HepG2 (cell line): Measurements from ENCODE around the gene SEMA3F. TPM values are rescaled to one million over a fixed set of nuclear protein-coding genes. Genes with fewer than 3 reads are reported as not detected.

Source experiments
- ATAC-seq: fragments of 200-7000 bp; cut with Tn5 transposase; 3 replicates; pipeline ENCODE4 v1.9.1; 2020; ENCODE audit warnings: mild to moderate bottlenecking, moderate library complexity
- BruUV-seq: library from RNA; stranded (reverse); fragments of 400-500 nt; replicated peaks from 2 replicates; lab custom pipeline; 2021; lab: Mats Ljungman, UMichigan
- CTCF ChIA-PET: fragments of 300-600 bp; formaldehyde crosslinking; extraction: SDS; loops from one replicate; lab custom pipeline; 2021; ENCODE audit warnings: low total read pairs, inconsistent platforms, low intra/inter-chr PET ratio; lab: Yijun Ruan, JAX
- POLR2A ChIA-PET: fragments of 350-600 bp; sonication (Branson Sonifier 250); formaldehyde crosslinking; loops from one replicate; lab custom pipeline; 2020; ENCODE audit warnings: antibody characterized with exemption, inconsistent platforms; lab: Yijun Ruan, JAX
- DNase-seq: peaks from one replicate; pipeline ENCODE4 v3.0.0-alpha.2; 2015; ENCODE audit warnings: low spot score
- FAIRE-seq: peaks from 3 replicates; lab custom pipeline; 2011; peaks lifted over from hg19 to GRCh38; lab: Jason Lieb, UNC
- H2AFZ ChIP-seq: one replicate; pipeline ENCODE4 v1.6.1; 2011; ENCODE audit warnings: low read length, inconsistent platforms
- H3K27ac ChIP-seq: fragments of 300-600 bp; 3 replicates; pipeline ENCODE4 v1.8.0; 2011; ENCODE audit warnings: mixed run types, mild to moderate bottlenecking, mixed read lengths, low read length, inconsistent platforms; ENCODE audit not compliant: insufficient read depth; ENCODE audit errors: extremely low read length
- H3K27me3 ChIP-seq, 2 experiments: fragments of 200-600 bp in 1 of 2; 2 replicates in 1 of 2; 3 replicates in 1 of 2; pipeline versions ENCODE4 v1.6.0 to v1.8.0; 2011; ENCODE audit warnings: low read length in 2 of 2, mild to moderate bottlenecking in 2 of 2, moderate library complexity in 2 of 2, inconsistent platforms in 1 of 2; ENCODE audit not compliant: insufficient read depth in 2 of 2, control insufficient read depth in 1 of 2
- H3K36me3 ChIP-seq, 2 experiments: fragments of 200-600 bp in 1 of 2; replicated peaks in 1 of 2; 2 replicates in 1 of 2; 3 replicates in 1 of 2; pipeline versions ENCODE4 v1.5.1 to v1.8.0; 2011; ENCODE audit warnings: low read length in 2 of 2, inconsistent platforms in 1 of 2; ENCODE audit not compliant: insufficient read depth in 2 of 2, control insufficient read depth in 1 of 2
- H3K4me1 ChIP-seq: 2 replicates; pipeline ENCODE4 v1.5.1; 2012; ENCODE audit warnings: low read length, inconsistent platforms; ENCODE audit not compliant: insufficient read depth
- H3K4me2 ChIP-seq: 2 replicates; pipeline ENCODE4 v1.6.0; 2011; ENCODE audit warnings: low read depth, low read length, inconsistent platforms
- H3K4me3 ChIP-seq, 3 experiments: fragments of 200-600 bp in 1 of 3; sonication (generic), shearing (Covaris generic) in 1 of 3; replicated peaks in 1 of 3; 2 replicates each; pipeline ENCODE4 v1.5.1; 2011 to 2016; ENCODE audit warnings: low read length in 3 of 3, inconsistent platforms in 2 of 3, low read depth in 2 of 3, mild to moderate bottlenecking in 2 of 3, control low read depth in 1 of 3, mixed read lengths in 1 of 3; ENCODE audit not compliant: insufficient read depth in 1 of 3
- H3K79me2 ChIP-seq: one replicate; pipeline ENCODE4 v1.6.1; 2011; ENCODE audit warnings: low read length, inconsistent platforms; ENCODE audit not compliant: insufficient read depth
- H3K9ac ChIP-seq: 2 replicates; pipeline ENCODE4 v1.6.0; 2011; ENCODE audit warnings: mild to moderate bottlenecking, low read depth, low read length, inconsistent platforms; ENCODE audit not compliant: insufficient read depth
- H3K9me3 ChIP-seq: 2 replicates; pipeline ENCODE4 v1.5.1; 2012; ENCODE audit warnings: mild to moderate bottlenecking, low read length
- H4K20me1 ChIP-seq: 2 replicates; pipeline ENCODE4 v1.6.0; 2011; ENCODE audit warnings: inconsistent platforms, mild to moderate bottlenecking, low read length, moderate library complexity; ENCODE audit not compliant: insufficient read depth
- HOXA3 ChIP-seq: sonication (generic); formaldehyde crosslinking; IDR thresholded peaks from 2 replicates; pipeline ENCODE4 v1.5.0; 2020; ENCODE audit warnings: missing genetic modification reagents
- WGBS: methylation state at CpG from one replicate; pipeline ENCODE4 v1.1.6; 2017; ENCODE audit warnings: low lambda C conversion rate; 5-methylcytosine and 5-hydroxymethylcytosine counted together
- in situ Hi-C: cut with HindIII; loops from 2 replicates; pipeline ENCODE4 v1.10.0; 2017; ENCODE audit warnings: low pct_unique_long_range_greater_than_20kb; ENCODE audit not compliant: extremely low pct_ligation_motif_present
- intact Hi-C: fragments of 100-400 bp; cut with micrococcal nuclease; formaldehyde crosslinking; loops from one replicate; pipeline ENCODE4 v1.10.0; 2022; ENCODE audit not compliant: unreplicated experiment
- polyA plus RNA-seq, 8 experiments: library from polyadenylated mRNA; depleted of rRNA in 3 of 8; stranded (reverse) in 7 of 8; unstranded in 1 of 8; fragments of >200 nt; fragmentation: Illumina TruSeq in 4 of 8; extraction: Trizol in 4 of 8; gene quantifications; 2 replicates each; pipeline versions ENCODE4 v1.2.1 to v1.2.3, GENCODE V29; 2011 to 2016; ENCODE audit warnings: low read depth in 4 of 8, missing spikeins in 1 of 8, mixed read lengths in 1 of 8; ENCODE audit not compliant: insufficient read depth in 1 of 8
- total RNA-seq, 5 experiments: library from RNA; depleted of rRNA; stranded (reverse); fragments of >200 nt; fragmentation: Illumina TruSeq; extraction: Trizol; gene quantifications; 2 replicates each; pipeline ENCODE4 v1.2.3, GENCODE V29; 2016; ENCODE audit warnings: low read depth in 1 of 5
- TF ChIP-seq, protein P1 (sequence below): fragments of 450-650 bp; IDR thresholded peaks from 2 replicates; pipeline ENCODE4 v1.6.1; 2016

SEMA3F gene
- total and polyA plus RNA-seq, 2 of the 13 experiments (the other 11 are each of a cell fraction or from before 2014, with no cell fraction given): 7.6 to 17.2 TPM

GRCh38 chr3:50125541-50126286 is 29.4 kb upstream of the SEMA3F start:
- no peak overlapping the region for H3K4me3 ChIP-seq
- POLR2A ChIA-PET: interaction anchor here (0.9 kb wide), 1 partner anchor 78 kb away, joined by 7 read pairs; no protein-coding TSS in a partner anchor
- H3K9me3 ChIP-seq: no peaks in the 10 kb centered on the region
- intact Hi-C loops: no loop called here
- TF ChIP-seq, protein P1, sequence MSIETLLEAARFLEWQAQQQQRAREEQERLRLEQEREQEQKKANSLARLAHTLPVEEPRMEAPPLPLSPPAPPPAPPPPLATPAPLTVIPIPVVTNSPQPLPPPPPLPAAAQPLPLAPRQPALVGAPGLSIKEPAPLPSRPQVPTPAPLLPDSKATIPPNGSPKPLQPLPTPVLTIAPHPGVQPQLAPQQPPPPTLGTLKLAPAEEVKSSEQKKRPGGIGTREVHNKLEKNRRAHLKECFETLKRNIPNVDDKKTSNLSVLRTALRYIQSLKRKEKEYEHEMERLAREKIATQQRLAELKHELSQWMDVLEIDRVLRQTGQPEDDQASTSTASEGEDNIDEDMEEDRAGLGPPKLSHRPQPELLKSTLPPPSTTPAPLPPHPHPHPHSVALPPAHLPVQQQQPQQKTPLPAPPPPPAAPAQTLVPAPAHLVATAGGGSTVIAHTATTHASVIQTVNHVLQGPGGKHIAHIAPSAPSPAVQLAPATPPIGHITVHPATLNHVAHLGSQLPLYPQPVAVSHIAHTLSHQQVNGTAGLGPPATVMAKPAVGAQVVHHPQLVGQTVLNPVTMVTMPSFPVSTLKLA: no peak
- no peak for TF ChIP-seq HOXA3 (CRISPR knock-in tag)
- 0 out of 2 replicates have a peak overlapping the region, but pooled peaks have one; percentile 18 for H3K4me2 ChIP-seq
- 31% methylated on average over 6 of the region's 9 CpGs for WGBS
- no peak overlapping the region for H3K9ac ChIP-seq
- H3K36me3 ChIP-seq: peaks cover 0 to 5% of the 10 kb centered on the region in 2 experiments; a peak in 1 of 5 replicates
- peaks cover 0 to 10% of the 10 kb centered on the region in 2 experiments; a peak in 2 of 5 replicates for H3K27me3 ChIP-seq
- in situ Hi-C loops: no loop called here
- no peaks in the 10 kb centered on the region for H3K79me2 ChIP-seq
- FAIRE-seq: no peak
- H3K27ac ChIP-seq: no peak overlapping the region
- no peak overlapping the region for H2AFZ ChIP-seq
- H4K20me1 ChIP-seq: no peaks in the 10 kb centered on the region
- CTCF ChIA-PET: no interaction called here
- no peak for DNase-seq
- ATAC-seq: no peak
- peaks cover 34% of the 10 kb centered on the region for H3K4me1 ChIP-seq
- BruUV-seq: no TSS peak
